Measurements from ENCODE around the gene PKP3. TPM values are rescaled to one million over a fixed set of nuclear protein-coding genes. Genes with fewer than 3 reads are reported as not detected.
"Not testable (repeated sequence)": the region's sequence is repeated elsewhere in the genome, so short reads cannot be mapped to it uniquely, and the experiment has no call there.

Gene PKP3
- total RNA-seq, 2 experiments from 2014 or later = not detected

- intact Hi-C loops (cut with micrococcal nuclease; ENCODE audit: unreplicated experiment) = loop anchor here (5.0 kb wide), 1 partner anchor 98 kb away; the partner anchor contains the start of gene RNH1
- Histone ChIP-seq H2AFZ (ENCODE audit: low read length) (no peak overlapping the region), H3K36me3 (ENCODE audit: insufficient read depth, low read length) (no peaks in the 10 kb centered on the region), H3K27ac (ENCODE audit: low read depth, low read length, poor library complexity, severe bottlenecking) (no peak overlapping the region), H3K9me3 (ENCODE audit: low read length) (no peaks in the 10 kb centered on the region), H3K79me2 (ENCODE audit: insufficient read depth, low read depth, low read length) (no peaks in the 10 kb centered on the region), H3K4me2 (ENCODE audit: low read length) (no peak overlapping the region), H3K4me3 (ENCODE audit: low read depth, low read length, poor library complexity, severe bottlenecking) (no peak overlapping the region), H3K4me1 (ENCODE audit: insufficient read depth, low read length, poor library complexity, severe bottlenecking) (peaks cover 15% of the 10 kb centered on the region), H4K20me1 (ENCODE audit: insufficient read depth, low read length) (no peaks in the 10 kb centered on the region), H3K9me2 (ENCODE audit: insufficient read depth, low read length) (no peaks in the 10 kb centered on the region)
- ChIA-PET CTCF (ENCODE audit: unreplicated experiment) (no interaction called here), POLR2A (interaction anchor here (0.6 kb wide), 1 partner anchor 52 kb away, joined by 3 read pairs; no protein-coding TSS in a partner anchor)
- DNase-seq (ENCODE audit: low spot score) = no peak
- BruUV-seq (replicated peaks) = no TSS peak
- no peak for TF ChIP-seq CTCF (conservative IDR thresholded peaks at IDR 0.05; ENCODE audit: low read length)
- no peak for TF ChIP-seq EZH2phosphoT487 (IDR thresholded peaks at IDR 0.05; ENCODE audit: borderline replicate concordance, low read depth, low read length)
Measured at GRCh38 chr11:409008-409599, 15.1 kb downstream of the PKP3 start.

GRCh38 chr11:409600-410483 lies 15.8 kb downstream of the PKP3 start:
- CTCF ChIA-PET (ENCODE audit: unreplicated experiment) = no interaction called here
- H3K36me3 ChIP-seq (ENCODE audit: insufficient read depth, low read length) = no peaks in the 10 kb centered on the region
- H2AFZ ChIP-seq (ENCODE audit: low read length) = no peak overlapping the region
- no peak for DNase-seq (ENCODE audit: low spot score)
- no peak for TF ChIP-seq CTCF (conservative IDR thresholded peaks at IDR 0.05; ENCODE audit: low read length)
- no TSS peak for BruUV-seq (replicated peaks)
- POLR2A ChIA-PET = interaction anchor here (0.6 kb wide), 1 partner anchor 51 kb away, joined by 3 read pairs; no protein-coding TSS in a partner anchor
- H3K4me1 ChIP-seq (ENCODE audit: insufficient read depth, low read length, poor library complexity, severe bottlenecking) = peaks cover 22% of the 10 kb centered on the region
- H3K79me2 ChIP-seq (ENCODE audit: insufficient read depth, low read depth, low read length) = no peaks in the 10 kb centered on the region
- H3K9me3 ChIP-seq (ENCODE audit: low read length) = no peaks in the 10 kb centered on the region
- no peak overlapping the region for H3K27ac ChIP-seq (ENCODE audit: low read depth, low read length, poor library complexity, severe bottlenecking)
- no peak overlapping the region for H3K4me2 ChIP-seq (ENCODE audit: low read length)
- no peak overlapping the region for H3K4me3 ChIP-seq (ENCODE audit: low read depth, low read length, poor library complexity, severe bottlenecking)
- no peaks in the 10 kb centered on the region for H4K20me1 ChIP-seq (ENCODE audit: insufficient read depth, low read length)
- no peaks in the 10 kb centered on the region for H3K9me2 ChIP-seq (ENCODE audit: insufficient read depth, low read length)
- intact Hi-C loops (cut with micrococcal nuclease; ENCODE audit: unreplicated experiment) = loop anchor here (5.0 kb wide), 1 partner anchor 97 kb away; the partner anchor contains the start of gene RNH1

- H3K4me3 ChIP-seq (ENCODE audit: low read depth, low read length, poor library complexity, severe bottlenecking); DNase-seq (ENCODE audit: low spot score); H3K9me3 ChIP-seq (ENCODE audit: low read length); H4K20me1 ChIP-seq (ENCODE audit: insufficient read depth, low read length); H3K4me2 ChIP-seq (ENCODE audit: low read length); CTCF ChIA-PET (ENCODE audit: unreplicated experiment); H3K9me2 ChIP-seq (ENCODE audit: insufficient read depth, low read length); H3K27ac ChIP-seq (ENCODE audit: low read depth, low read length, poor library complexity, severe bottlenecking); H3K79me2 ChIP-seq (ENCODE audit: insufficient read depth, low read depth, low read length); intact Hi-C loops (cut with micrococcal nuclease; ENCODE audit: unreplicated experiment); H2AFZ ChIP-seq (ENCODE audit: low read length); H3K36me3 ChIP-seq (ENCODE audit: insufficient read depth, low read length); POLR2A ChIA-PET; BruUV-seq (replicated peaks): not testable (repeated sequence)
- peaks cover 31% of the 10 kb centered on the region for H3K4me1 ChIP-seq (ENCODE audit: insufficient read depth, low read length, poor library complexity, severe bottlenecking)
Measured at GRCh38 chr11:410711-411110, 16.7 kb downstream of the PKP3 start.

GRCh38 chr11:411520-411919 lies 17.5 kb downstream of the PKP3 start:
- CTCF ChIA-PET (ENCODE audit: unreplicated experiment) = interaction anchor here (0.7 kb wide), 1 partner anchor 11 kb away, joined by 10 read pairs; no protein-coding TSS in a partner anchor
- H3K4me2 ChIP-seq (ENCODE audit: low read length); POLR2A ChIA-PET; BruUV-seq (replicated peaks); intact Hi-C loops (cut with micrococcal nuclease; ENCODE audit: unreplicated experiment); H3K79me2 ChIP-seq (ENCODE audit: insufficient read depth, low read depth, low read length); H3K36me3 ChIP-seq (ENCODE audit: insufficient read depth, low read length); H3K4me3 ChIP-seq (ENCODE audit: low read depth, low read length, poor library complexity, severe bottlenecking); H3K9me3 ChIP-seq (ENCODE audit: low read length); H3K27ac ChIP-seq (ENCODE audit: low read depth, low read length, poor library complexity, severe bottlenecking); H4K20me1 ChIP-seq (ENCODE audit: insufficient read depth, low read length); H3K9me2 ChIP-seq (ENCODE audit: insufficient read depth, low read length); H2AFZ ChIP-seq (ENCODE audit: low read length); DNase-seq (ENCODE audit: low spot score): not testable (repeated sequence)
- peaks cover 26% of the 10 kb centered on the region for H3K4me1 ChIP-seq (ENCODE audit: insufficient read depth, low read length, poor library complexity, severe bottlenecking)
